Brain pericyte (primary cell): ENCODE data around the gene KPRP.

Source experiments
- DNase-seq: peaks from one replicate; pipeline ENCODE4 v3.0.0-alpha.2; 2012; ENCODE audit warnings: low read depth, low spot score

Gene KPRP

GRCh38 chr1:152757747-152758146 is at the start of gene KPRP:
Gene KPRP (plus strand): TSS chr1:152758025. CDS start chr1:152759589, 1,564 bp downstream.
- no peak for DNase-seq

- DNase-seq = no peak
Measured at GRCh38 chr1:152718238-152718637, 39.6 kb upstream of the KPRP start.

GRCh38 chr1:152725261-152725660 is 32.6 kb upstream of the KPRP start:
- no peak for DNase-seq

- DNase-seq = no peak
Measured at GRCh38 chr1:152728986-152729385, 28.8 kb upstream of the KPRP start.

- no peak for DNase-seq
Measured at GRCh38 chr1:152735648-152736047, 22.2 kb upstream of the KPRP start.

GRCh38 chr1:152737997-152738396 is 19.8 kb upstream of the KPRP start:
- no peak for DNase-seq

- DNase-seq = no peak
Measured at GRCh38 chr1:152739841-152740240, 18.0 kb upstream of the KPRP start.

- no peak for DNase-seq
Measured at GRCh38 chr1:152741656-152742055, 16.2 kb upstream of the KPRP start.

- DNase-seq = no peak
Measured at GRCh38 chr1:152743371-152744145, 14.3 kb upstream of the KPRP start.

GRCh38 chr1:152745289-152745704 is 12.5 kb upstream of the KPRP start:
- DNase-seq = no peak

GRCh38 chr1:152745765-152746444 is 11.9 kb upstream of the KPRP start:
- DNase-seq = no peak

GRCh38 chr1:152747831-152748230 is 10.0 kb upstream of the KPRP start:
- no peak for DNase-seq

GRCh38 chr1:152752225-152752624 is 5.6 kb upstream of the KPRP start:
- no peak for DNase-seq

- no peak for DNase-seq
Measured at GRCh38 chr1:152753586-152753985, 4.2 kb upstream of the KPRP start.

GRCh38 chr1:152756872-152757271 is 953 bp upstream of the KPRP start:
- DNase-seq = no peak

- DNase-seq = no peak
Measured at GRCh38 chr1:152758636-152759035, 811 bp downstream of the KPRP start.

- no peak for DNase-seq
Measured at GRCh38 chr1:152759453-152760173, 1.8 kb downstream of the KPRP start.

- DNase-seq = no peak
Measured at GRCh38 chr1:152760551-152761190, 2.8 kb downstream of the KPRP start.

- DNase-seq = no peak
Measured at GRCh38 chr1:152761609-152762213, 3.9 kb downstream of the KPRP start.

GRCh38 chr1:152768847-152769533 is 11.2 kb downstream of the KPRP start:
- DNase-seq = no peak

- DNase-seq = no peak
Measured at GRCh38 chr1:152770411-152770810, 12.6 kb downstream of the KPRP start.
